CD4-positive, CD25-positive, alpha-beta regulatory T cell (primary cell): ENCODE data around the gene AMHR2. TPM values are rescaled to one million over a fixed set of nuclear protein-coding genes. Genes with fewer than 3 reads are reported as not detected.
"Not testable (repeated sequence)": the region's sequence is repeated elsewhere in the genome, so short reads cannot be mapped to it uniquely, and the experiment has no call there.

Experiments used
- ATAC-seq, 2 donors: fragments of 150-1000 bp; cut with Tn5 transposase; one replicate each; pipeline ENCODE4 v1.10.0; 2021; ENCODE audit warnings: low read depth in 2 of 2, moderate number of reproducible peaks in 2 of 2, moderate library complexity in 1 of 2
- DNase-seq, 3 donors: peaks; one replicate each; pipeline versions ENCODE4 v3.0.0 to v3.0.0-alpha.2; 2012 to 2022; ENCODE audit warnings: mixed read lengths in 1 of 3
- H3K27ac ChIP-seq: one replicate; pipeline ENCODE4 v1.7.0; 2013; ENCODE audit warnings: mild to moderate bottlenecking, low read length; ENCODE audit not compliant: insufficient read depth, poor library complexity, severe bottlenecking
- H3K27me3 ChIP-seq: one replicate; pipeline ENCODE4 v1.7.0; 2013; ENCODE audit warnings: low read length; ENCODE audit not compliant: control insufficient read depth, insufficient read depth
- H3K36me3 ChIP-seq: one replicate; pipeline ENCODE4 v1.7.0; 2013; ENCODE audit warnings: mild to moderate bottlenecking, low read length, moderate library complexity; ENCODE audit not compliant: control insufficient read depth, insufficient read depth
- H3K4me1 ChIP-seq: 2 replicates; pipeline ENCODE4 v1.7.0; 2013; ENCODE audit warnings: mild to moderate bottlenecking, low read length; ENCODE audit not compliant: insufficient read depth, control insufficient read depth, poor library complexity, severe bottlenecking
- H3K4me3 ChIP-seq: one replicate; pipeline ENCODE4 v1.7.0; 2013; ENCODE audit warnings: low read depth, mild to moderate bottlenecking, low read length, moderate library complexity
- H3K9me3 ChIP-seq, 2 experiments: 1 replicate in 1 of 2; 2 replicates in 1 of 2; pipeline ENCODE4 v1.7.0; 2013; ENCODE audit warnings: low read length in 2 of 2, mild to moderate bottlenecking in 1 of 2, moderate library complexity in 1 of 2; ENCODE audit not compliant: control insufficient read depth in 2 of 2
- H3K27ac Mint-ChIP-seq, 3 donors: one replicate each; pipeline ENCODE4 v1.8.0; 2020 to 2022; ENCODE audit warnings: mild to moderate bottlenecking in 3 of 3, mixed read lengths in 3 of 3, moderate library complexity in 2 of 3
- H3K27me3 Mint-ChIP-seq: one replicate; pipeline ENCODE4 v1.8.0; 2022; ENCODE audit warnings: mild to moderate bottlenecking, mixed read lengths
- H3K36me3 Mint-ChIP-seq: one replicate; pipeline ENCODE4 v1.8.0; 2020; ENCODE audit warnings: mixed read lengths
- H3K4me1 Mint-ChIP-seq, 4 donors: one replicate each; pipeline ENCODE4 v1.8.0; 2020 to 2022; ENCODE audit warnings: mixed read lengths in 4 of 4, mild to moderate bottlenecking in 1 of 4
- H3K4me3 Mint-ChIP-seq, 4 donors: one replicate each; pipeline ENCODE4 v1.8.0; 2020 to 2022; ENCODE audit warnings: mild to moderate bottlenecking in 4 of 4, mixed read lengths in 4 of 4, moderate library complexity in 3 of 4
- H3K9me3 Mint-ChIP-seq, 7 donors: one replicate each; pipeline ENCODE4 v1.8.0; 2020 to 2022; ENCODE audit warnings: mixed read lengths in 7 of 7, mild to moderate bottlenecking in 3 of 7, moderate library complexity in 2 of 7
- polyA plus RNA-seq, 4 donors: library from polyadenylated mRNA; unstranded; fragments of 300-500 nt; fragmentation: Illumina TruSeq; gene quantifications; one replicate each; pipeline ENCODE4 v1.2.3, GENCODE V29; 2021
- total RNA-seq: library from RNA; stranded (reverse); gene quantifications from one replicate; pipeline ENCODE4 v1.2.3, GENCODE V29; 2022

Gene AMHR2
- total RNA-seq (not detected), polyA plus RNA-seq (not detected)

- Histone ChIP-seq H3K9me3 (no peaks in the 10 kb centered on the region), H3K36me3 (no peaks in the 10 kb centered on the region), H3K27me3 (no peaks in the 10 kb centered on the region), H3K4me1 (peaks cover 5% of the 10 kb centered on the region), H3K4me3 (no peak within 1 kb of the TSS), H3K27ac (no peak within 1 kb of the TSS)
- peaks cover 2 to 18% (median 8%) of the 10 kb centered on the region in 4 donors for H3K4me1 Mint-ChIP-seq
- DNase-seq (no peak), ATAC-seq (no peak)
- H3K27ac Mint-ChIP-seq = no peak within 1 kb of the TSS
- H3K9me3 Mint-ChIP-seq = no peaks in the 10 kb centered on the region
- H3K4me3 Mint-ChIP-seq = no peak within 1 kb of the TSS
- no peaks in the 10 kb centered on the region for H3K36me3 Mint-ChIP-seq
- no peaks in the 10 kb centered on the region for H3K27me3 Mint-ChIP-seq
These were observed at the start of gene AMHR2 for GRCh38 chr12:53423597-53423996. Gene AMHR2, plus strand, starts transcription at chr12:53423855. Its CDS starts 80 bp downstream, at chr12:53423935.

GRCh38 chr12:53374277-53374676 is 49.4 kb upstream of the AMHR2 start:
- not testable (repeated sequence) for H3K27me3 ChIP-seq, H3K27ac ChIP-seq, H3K9me3 Mint-ChIP-seq, H3K36me3 Mint-ChIP-seq, H3K9me3 ChIP-seq, H3K36me3 ChIP-seq, H3K27me3 Mint-ChIP-seq, DNase-seq, H3K4me3 ChIP-seq, ATAC-seq
- H3K4me1 Mint-ChIP-seq = peaks cover 4 to 31% (median 17%) of the 10 kb centered on the region in 4 donors
- peak overlapping the region in 1 of 4 donors; percentile 52 for H3K4me3 Mint-ChIP-seq
- H3K4me1 ChIP-seq = peaks cover 31% of the 10 kb centered on the region
- H3K27ac Mint-ChIP-seq = peak overlapping the region in 2 of 3 donors; percentile 14 to 62

- ATAC-seq (no peak), DNase-seq (no peak)
- no peak overlapping the region for H3K27ac Mint-ChIP-seq
These were observed 46.9 kb upstream of the AMHR2 start for GRCh38 chr12:53376747-53377146.

GRCh38 chr12:53378222-53378621 is 45.4 kb upstream of the AMHR2 start:
- Histone ChIP-seq H3K4me3 (peak overlapping the region; percentile 84), H3K27ac (peak overlapping the region; percentile 92), H3K4me1 (peaks cover 35% of the 10 kb centered on the region), H3K36me3 (peaks cover 14% of the 10 kb centered on the region), H3K27me3 (no peaks in the 10 kb centered on the region), H3K9me3 (no peaks in the 10 kb centered on the region)
- Mint-ChIP-seq H3K4me3 (no peak overlapping the region), H3K27ac (no peak overlapping the region), H3K27me3 (no peaks in the 10 kb centered on the region), H3K36me3 (peaks cover 20% of the 10 kb centered on the region), H3K9me3 (no peaks in the 10 kb centered on the region), H3K4me1 (peaks cover 7 to 33% (median 22%) of the 10 kb centered on the region in 4 donors)
- ATAC-seq (no peak), DNase-seq (no peak)

More at GRCh38 chr12:53376747-53377146, 46.9 kb upstream of the AMHR2 start:
- Mint-ChIP-seq H3K4me1 (peaks cover 7 to 27% (median 18%) of the 10 kb centered on the region in 4 donors), H3K27me3 (no peaks in the 10 kb centered on the region), H3K36me3 (peaks cover 5% of the 10 kb centered on the region), H3K4me3 (no peak overlapping the region), H3K9me3 (no peaks in the 10 kb centered on the region)
- Histone ChIP-seq H3K36me3 (no peaks in the 10 kb centered on the region), H3K27me3 (no peaks in the 10 kb centered on the region), H3K27ac (no peak overlapping the region), H3K9me3 (no peaks in the 10 kb centered on the region), H3K4me1 (peaks cover 24% of the 10 kb centered on the region), H3K4me3 (no peak overlapping the region)

GRCh38 chr12:53378724-53379388 is 44.8 kb upstream of the AMHR2 start:
- Histone ChIP-seq H3K36me3 (peaks cover 21% of the 10 kb centered on the region), H3K4me1 (peaks cover 40% of the 10 kb centered on the region), H3K27ac (peak overlapping the region; percentile 92), H3K4me3 (peak overlapping the region; percentile 84), H3K9me3 (no peaks in the 10 kb centered on the region), H3K27me3 (no peaks in the 10 kb centered on the region)
- Mint-ChIP-seq H3K4me3 (no peak overlapping the region), H3K27ac (no peak overlapping the region), H3K27me3 (no peaks in the 10 kb centered on the region), H3K36me3 (peaks cover 26% of the 10 kb centered on the region), H3K9me3 (no peaks in the 10 kb centered on the region), H3K4me1 (peaks cover 7 to 33% (median 27%) of the 10 kb centered on the region in 4 donors)
- ATAC-seq = no peak
- DNase-seq = peak in 1 of 3 donors; percentile 39

GRCh38 chr12:53379389-53380103 is 44.1 kb upstream of the AMHR2 start:
- DNase-seq (peak; percentile 99 to 100 (median 99)), ATAC-seq (peak; percentile 76 to 79)
- Histone ChIP-seq H3K27me3 (no peaks in the 10 kb centered on the region), H3K4me3 (peak overlapping the region; percentile 84), H3K27ac (peak overlapping the region; percentile 92), H3K36me3 (peaks cover 26% of the 10 kb centered on the region), H3K4me1 (peaks cover 45% of the 10 kb centered on the region), H3K9me3 (no peaks in the 10 kb centered on the region)
- H3K4me1 Mint-ChIP-seq = peaks cover 7 to 37% (median 26%) of the 10 kb centered on the region in 4 donors
- no peaks in the 10 kb centered on the region for H3K9me3 Mint-ChIP-seq
- H3K36me3 Mint-ChIP-seq = peaks cover 26% of the 10 kb centered on the region
- no peaks in the 10 kb centered on the region for H3K27me3 Mint-ChIP-seq
- H3K27ac Mint-ChIP-seq = no peak overlapping the region
- H3K4me3 Mint-ChIP-seq = no peak overlapping the region

GRCh38 chr12:53380104-53380793 is 43.4 kb upstream of the AMHR2 start, which contains the start of gene SP1:
Gene SP1, plus strand, starts transcription at chr12:53380176. Its CDS starts 116 bp downstream, at chr12:53380292.
- ATAC-seq = peak; percentile 31 to 33
- Histone ChIP-seq H3K4me3 (peak within 1 kb of the TSS; percentile 84), H3K36me3 (peaks cover 27% of the 10 kb centered on the region), H3K27me3 (no peaks in the 10 kb centered on the region), H3K27ac (peak within 1 kb of the TSS; percentile 92), H3K4me1 (peaks cover 47% of the 10 kb centered on the region), H3K9me3 (no peaks in the 10 kb centered on the region)
- no peaks in the 10 kb centered on the region for H3K9me3 Mint-ChIP-seq
- DNase-seq = peak; percentile 81 to 95 (median 86)
- peak within 1 kb of the TSS in 2 of 3 donors; percentile 78 to 88 for H3K27ac Mint-ChIP-seq
- peak within 1 kb of the TSS; percentile 88 to 97 (median 94) for H3K4me3 Mint-ChIP-seq
- peaks cover 7 to 43% (median 26%) of the 10 kb centered on the region in 4 donors for H3K4me1 Mint-ChIP-seq
- H3K27me3 Mint-ChIP-seq = no peaks in the 10 kb centered on the region
- H3K36me3 Mint-ChIP-seq = peaks cover 26% of the 10 kb centered on the region
